Stimulated activated CD4-positive, alpha-beta T cell treated with anti-CD3 and anti-CD28 coated beads, Interleukin-15, amount 100 ng/mL, for 24 hours (primary cell): Measurements from ENCODE around the gene SMIM21.

Experiments used
- DNase-seq: peaks from one replicate; pipeline ENCODE4 v3.0.0-alpha.2; 2020

Gene SMIM21

DNA sequence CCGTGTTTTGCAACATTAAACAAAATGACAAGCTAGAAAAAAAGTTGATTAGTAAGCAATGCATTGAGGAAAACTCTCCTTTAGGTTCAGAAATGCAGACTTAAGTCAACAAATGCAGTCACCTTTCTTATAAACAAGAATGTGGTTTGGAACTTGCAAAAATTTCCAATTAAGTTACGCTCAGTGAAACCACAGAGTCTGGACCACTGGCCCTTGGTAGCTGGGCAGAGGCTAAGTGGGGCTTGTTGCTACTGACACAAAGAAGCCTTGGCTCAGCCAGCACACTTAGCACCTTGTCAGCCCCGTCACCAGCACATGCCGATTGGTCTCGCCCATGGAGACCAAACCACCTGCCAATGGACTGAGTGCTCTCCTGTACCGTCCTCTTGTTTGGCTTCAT, 53.0 kb downstream of the SMIM21 start:
- DNase-seq, result no peak

DNA sequence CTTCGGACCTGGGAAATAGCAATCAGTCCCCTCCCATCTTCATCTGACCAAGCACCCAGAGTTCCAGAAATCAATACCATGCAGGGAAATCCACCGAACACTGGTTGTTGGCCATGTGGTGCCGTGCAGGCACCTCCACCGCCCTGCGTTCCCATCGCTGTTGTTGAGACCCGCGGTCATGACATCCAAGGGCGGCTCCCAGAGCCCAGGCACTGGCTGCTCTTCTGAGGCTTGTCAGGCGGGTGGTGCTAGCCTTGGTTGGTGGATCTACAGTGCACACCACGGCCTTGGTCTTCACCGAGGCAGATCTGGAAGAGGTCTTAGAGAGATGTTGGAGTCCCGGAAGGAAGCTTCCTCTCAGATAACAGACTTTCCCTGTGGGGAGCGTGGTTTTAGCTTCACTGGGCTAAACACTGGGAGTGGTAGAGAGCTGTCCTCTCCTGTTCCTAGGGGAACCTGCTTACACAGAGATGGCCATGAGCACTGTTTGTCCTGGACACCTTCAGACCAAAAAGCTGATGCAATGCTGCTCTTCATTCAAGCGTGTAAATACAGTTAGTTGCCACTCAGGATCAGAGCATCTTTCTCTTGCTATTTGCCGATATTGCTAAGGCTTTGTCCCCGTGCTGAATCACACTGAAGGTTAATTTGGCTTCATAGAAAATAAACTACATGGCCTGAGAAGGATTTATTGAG, 58.3 kb downstream of the SMIM21 start:
- no peak for DNase-seq

DNA sequence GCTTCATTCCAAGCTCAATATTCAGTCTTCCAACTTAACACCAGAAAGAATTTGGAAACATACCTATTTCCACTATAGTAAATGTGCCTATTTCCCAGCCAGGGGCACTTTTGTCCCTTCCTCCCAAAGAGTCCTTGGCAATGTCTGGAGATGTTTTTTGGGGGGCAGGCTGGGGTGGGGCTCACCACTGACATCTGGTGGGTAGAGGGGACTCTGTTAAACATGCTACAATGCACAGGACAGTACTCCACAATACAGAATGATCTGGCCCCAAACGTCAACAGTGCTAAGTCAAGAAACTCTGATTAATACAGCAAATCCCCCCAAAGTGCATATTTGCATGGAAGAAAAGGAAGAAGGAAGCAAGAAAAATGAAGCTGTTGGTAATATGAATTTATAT, 61.7 kb downstream of the SMIM21 start:
- DNase-seq, result no peak

DNA sequence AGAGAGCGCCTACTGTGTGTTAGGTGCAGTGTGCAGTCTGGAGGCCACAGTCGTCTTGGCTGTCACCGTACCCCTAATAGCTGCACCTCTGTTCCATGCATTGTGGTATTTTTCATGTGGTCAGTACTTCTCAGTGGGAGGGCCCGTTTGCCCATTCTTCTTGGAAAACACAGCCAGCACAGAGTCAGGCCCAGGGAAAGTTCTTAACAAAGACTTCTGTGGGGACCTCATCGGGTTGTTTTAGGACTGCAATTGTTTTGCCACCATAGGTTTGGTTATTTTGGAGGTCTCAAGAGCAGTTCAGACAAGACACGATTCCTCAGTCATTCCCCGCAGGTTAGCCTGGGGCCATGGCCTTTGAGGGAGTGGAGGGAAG, 62.3 kb downstream of the SMIM21 start:
- no peak for DNase-seq

DNA sequence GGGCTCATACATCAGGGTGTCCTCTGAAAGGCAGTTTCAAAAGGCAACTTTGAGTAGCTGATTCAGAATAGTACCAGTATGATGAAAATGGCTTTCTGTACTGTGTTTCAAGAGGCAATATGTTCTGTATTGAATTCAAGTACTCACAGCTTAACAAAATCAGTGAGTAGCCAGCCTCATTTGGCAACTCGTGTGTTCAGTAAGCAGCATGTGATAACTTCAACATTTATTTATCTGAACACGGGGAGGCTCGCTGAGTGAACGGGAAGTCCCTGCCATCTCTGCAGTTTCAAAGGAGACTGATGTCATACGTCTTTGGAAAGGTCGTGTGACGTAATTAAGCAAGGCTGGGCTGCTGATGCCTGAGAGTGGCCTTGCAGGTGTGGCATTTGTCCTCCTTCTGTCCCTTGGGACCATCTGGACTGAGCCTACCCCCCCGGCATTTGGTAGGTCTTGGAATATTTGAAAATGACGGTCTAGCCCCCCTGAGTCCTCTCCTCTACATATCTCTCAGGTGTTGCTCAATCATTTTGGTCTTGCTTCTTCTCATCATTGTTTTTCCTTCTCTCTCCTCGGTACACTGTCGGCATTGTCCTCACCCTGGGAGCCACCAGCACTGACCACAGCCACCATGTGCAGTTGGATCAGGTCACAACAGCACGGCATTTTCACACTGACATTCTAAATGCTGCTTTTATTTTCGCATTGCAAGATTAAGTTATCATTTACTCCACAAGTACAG, 62.8 kb downstream of the SMIM21 start:
- DNase-seq, result no peak

DNA sequence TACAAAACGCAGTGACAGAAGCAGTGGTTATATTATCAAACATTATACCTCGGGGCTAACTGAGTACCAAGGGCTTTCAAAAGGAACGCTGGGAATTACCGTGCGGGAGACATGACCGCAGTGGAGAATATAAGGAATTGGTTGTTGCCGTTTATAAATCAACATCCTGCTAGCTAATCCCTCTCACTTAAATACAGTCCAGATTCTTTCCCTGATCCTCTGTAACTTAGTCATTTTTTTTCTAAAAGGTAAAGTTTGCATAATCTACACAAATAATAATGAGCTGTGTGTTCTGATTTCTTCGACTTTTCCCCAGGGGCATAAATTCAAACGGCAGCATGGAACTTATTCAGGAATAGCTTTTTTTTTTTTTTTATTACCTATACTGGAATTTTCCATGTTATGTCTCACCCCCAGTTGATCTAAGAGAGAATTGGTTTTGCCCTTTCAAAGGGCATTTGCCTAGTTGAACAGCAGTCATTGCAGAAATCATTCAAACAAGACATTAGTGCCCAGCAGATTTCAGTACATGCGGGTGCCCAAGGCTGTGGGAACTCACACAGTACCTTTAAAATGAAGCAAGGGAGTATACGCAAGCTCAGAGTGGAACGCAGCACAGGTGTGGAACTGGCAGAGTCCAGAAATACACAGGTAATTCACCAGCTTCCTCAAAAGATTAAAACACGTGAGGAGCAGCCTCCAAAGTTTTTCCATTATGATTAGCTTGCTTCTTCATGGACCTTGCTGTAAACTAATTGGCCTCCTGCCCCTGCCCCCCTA, 63.9 kb downstream of the SMIM21 start:
- no peak for DNase-seq

DNA sequence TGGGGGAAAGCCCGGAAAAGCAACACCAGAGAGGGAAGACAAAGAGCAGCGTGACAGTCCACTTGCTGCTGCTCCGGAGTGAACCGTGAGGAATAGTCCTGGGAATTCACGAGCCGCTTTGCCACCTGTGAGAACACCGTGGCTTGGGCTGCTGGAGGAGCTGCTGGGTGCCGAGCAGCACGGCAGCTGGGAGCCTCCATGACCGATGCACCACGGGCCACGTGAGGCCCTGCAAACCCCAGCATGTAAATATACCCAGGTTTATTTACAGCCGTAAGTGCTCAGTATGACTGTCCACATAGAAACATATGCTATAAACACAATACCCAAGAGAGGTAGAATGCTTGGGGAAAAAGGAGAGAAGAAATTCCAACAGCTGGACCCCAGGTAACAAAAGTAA, 65.1 kb downstream of the SMIM21 start:
- no peak for DNase-seq

DNA sequence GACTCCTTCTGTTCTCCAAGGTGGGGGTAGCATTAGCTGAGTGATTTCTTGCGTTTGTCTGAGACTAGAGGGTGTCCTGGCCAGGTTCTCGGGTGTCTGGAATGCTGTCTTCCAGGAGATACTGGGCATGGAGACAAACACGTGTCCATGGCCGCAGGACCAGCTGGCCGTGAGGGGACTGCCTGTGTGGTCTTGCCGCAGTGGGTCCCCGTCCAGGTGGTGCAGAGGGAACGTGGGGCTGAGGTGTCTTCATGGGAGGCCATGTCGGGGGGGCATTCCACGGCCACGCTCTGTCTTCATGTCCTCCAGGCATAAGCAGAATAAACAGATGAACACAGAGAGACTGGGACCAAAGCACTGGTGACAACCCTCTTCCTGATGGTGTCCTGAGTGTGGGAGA, 66.6 kb downstream of the SMIM21 start:
- no peak for DNase-seq

DNA sequence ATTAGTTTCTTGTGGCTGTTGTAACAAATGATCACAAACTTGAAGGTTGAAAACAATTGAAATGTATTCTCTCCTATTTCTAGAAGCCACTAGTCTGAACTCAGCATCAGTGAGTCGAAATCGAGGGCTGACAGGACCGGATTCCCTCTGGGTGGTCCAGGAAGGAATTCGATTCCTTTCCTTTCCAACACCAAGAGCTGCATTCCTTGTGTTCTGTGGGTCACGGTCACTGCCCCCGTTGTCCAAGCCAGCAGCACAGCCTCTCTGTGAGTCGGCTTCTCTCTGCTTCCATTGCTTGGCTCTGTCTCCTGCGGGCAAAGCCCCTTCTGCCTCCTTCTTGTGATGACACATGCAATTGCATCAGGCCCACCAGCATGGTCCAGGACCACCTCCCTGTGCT, 67.3 kb downstream of the SMIM21 start:
- no peak for DNase-seq
